ENCODE measurements around the gene ZNF423.

ZNF423 gene

DNA sequence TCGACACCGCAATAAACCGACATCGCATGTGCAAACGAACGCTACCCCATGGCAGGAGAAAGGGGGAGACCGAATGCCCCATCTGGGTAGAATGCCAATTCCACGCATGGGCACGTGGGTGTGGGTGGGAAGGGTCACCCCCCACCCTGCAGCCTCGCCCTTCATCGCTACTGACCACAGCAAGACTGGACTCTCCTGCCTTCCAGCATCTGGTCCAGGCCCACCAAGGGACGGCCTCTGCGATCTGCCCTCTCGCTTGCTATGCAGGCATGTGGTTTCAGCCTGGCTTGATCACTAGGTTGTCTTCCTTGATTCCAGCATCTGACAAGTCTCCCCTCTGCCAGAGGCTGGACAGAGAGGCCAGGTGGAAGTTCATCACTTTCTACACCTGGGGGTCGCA lies 323.0 kb downstream of the ZNF423 start:
- DNase-seq (ENCODE audit: low spot score), result no peak

- DNase-seq (ENCODE audit: low spot score), result peak; percentile 68
These were observed 323.7 kb downstream of the ZNF423 start for GRCh38 chr16:49531931-49532840.

DNA sequence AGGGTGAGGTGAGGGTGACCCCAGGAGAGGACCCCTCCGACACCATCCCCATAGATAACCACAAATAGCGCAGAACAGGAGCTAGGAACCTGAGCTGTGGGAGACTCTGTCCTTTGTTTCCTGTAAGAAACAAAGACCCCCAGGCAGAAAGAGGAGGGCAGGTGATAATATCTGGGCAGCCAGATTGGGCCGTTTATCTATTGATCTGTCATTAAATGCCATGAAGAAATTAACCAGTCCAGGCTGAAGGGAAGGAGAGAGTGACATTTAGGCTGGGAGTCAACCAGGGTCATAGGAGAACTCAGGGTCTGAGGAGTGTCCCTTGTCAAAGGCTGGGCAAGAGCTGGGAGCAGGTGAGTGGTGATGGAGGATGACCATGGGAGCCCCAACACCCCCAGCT lies 324.5 kb downstream of the ZNF423 start:
- peak; percentile 35 for DNase-seq (ENCODE audit: low spot score)

GRCh38 chr16:49530427-49530970 lies 325.4 kb downstream of the ZNF423 start:
- DNase-seq (ENCODE audit: low spot score), result no peak

- DNase-seq (ENCODE audit: low spot score), result no peak
These were observed 326.4 kb downstream of the ZNF423 start for GRCh38 chr16:49529411-49530045.

DNA sequence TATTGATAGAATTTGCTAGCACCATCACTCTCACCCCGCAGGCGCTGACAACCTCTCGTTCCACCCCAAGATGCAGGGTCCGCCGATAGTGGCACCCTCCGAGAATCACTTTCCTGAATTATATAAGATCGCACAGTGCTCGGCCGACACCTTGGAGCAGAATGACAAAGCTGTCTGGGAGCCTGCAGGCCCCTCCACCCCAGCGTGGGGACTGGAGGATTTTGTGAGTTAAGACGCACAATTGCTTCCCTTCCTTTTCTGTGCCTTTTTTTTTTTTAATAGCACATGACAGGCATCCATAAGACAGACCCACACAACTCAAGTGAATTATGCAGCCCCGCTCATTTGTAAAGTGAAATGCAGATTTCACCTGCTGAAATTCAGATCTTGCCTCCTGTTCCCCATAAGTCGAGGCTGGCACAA lies 327.0 kb downstream of the ZNF423 start:
- no peak for DNase-seq (ENCODE audit: low spot score)

DNA sequence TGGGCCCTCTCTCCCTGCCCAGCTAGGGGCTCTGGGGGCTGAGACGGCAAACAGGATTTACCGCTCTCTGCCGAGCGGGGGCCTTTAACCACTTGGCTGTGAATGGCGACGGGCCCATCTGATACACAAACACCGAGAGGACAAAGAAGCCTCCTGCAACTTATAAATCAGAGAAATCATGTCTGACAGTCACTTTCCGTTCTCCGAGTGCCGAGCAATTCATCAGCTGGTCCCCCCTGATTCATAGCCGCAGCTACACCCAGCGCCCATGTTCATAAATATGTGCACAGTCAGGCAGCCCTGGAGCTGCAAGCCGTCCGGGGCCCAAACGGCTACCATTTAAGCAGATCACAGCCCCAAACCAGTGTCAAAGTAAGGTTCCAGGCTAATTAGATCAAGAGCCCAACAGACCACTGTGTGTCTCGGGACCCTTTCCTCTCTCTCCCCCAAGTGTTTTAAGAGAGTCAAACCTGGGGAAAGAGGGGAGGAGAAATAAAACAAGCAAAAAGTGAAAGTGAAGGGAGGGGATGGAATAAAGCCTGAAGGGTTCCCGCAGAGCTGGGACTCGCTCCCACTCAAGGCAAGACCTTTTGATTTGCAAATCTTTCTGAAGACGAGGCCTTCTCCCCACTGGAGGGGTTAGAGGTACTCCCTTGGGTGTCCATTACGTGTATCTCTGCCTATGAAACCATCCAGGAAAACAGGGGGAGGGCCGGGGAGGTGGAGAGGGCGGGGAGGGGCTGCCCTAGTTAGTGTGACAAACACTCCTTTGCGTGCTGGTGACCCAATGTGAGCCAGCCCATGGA lies 327.6 kb downstream of the ZNF423 start:
- peak; percentile 69 for DNase-seq (ENCODE audit: low spot score)

GRCh38 chr16:49527611-49528010 lies 328.3 kb downstream of the ZNF423 start:
- DNase-seq (ENCODE audit: low spot score), result no peak

- no peak for DNase-seq (ENCODE audit: low spot score)
These were observed 329.0 kb downstream of the ZNF423 start for GRCh38 chr16:49526860-49527365.

DNA sequence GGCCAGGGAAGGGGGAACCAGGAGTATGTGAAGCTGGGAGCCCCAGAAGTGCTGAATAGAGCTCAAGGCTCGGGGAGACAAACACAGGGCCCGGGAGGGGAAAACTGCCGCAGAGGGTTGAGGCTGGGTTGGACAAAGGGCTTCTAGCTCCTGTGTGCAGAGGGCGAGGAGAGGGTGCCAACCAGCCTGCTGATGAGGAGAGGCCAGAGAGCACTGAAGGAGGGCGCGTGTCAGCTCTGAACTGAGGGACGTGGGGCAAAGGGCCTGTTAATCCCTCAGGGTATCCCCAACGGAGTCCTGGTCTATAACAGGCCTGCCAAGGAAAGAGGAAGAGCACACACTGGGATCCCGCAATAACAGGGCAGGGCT lies 331.0 kb downstream of the ZNF423 start:
- DNase-seq (ENCODE audit: low spot score), result no peak

GRCh38 chr16:49524216-49524946 lies 331.5 kb downstream of the ZNF423 start:
- no peak for DNase-seq (ENCODE audit: low spot score)

DNA sequence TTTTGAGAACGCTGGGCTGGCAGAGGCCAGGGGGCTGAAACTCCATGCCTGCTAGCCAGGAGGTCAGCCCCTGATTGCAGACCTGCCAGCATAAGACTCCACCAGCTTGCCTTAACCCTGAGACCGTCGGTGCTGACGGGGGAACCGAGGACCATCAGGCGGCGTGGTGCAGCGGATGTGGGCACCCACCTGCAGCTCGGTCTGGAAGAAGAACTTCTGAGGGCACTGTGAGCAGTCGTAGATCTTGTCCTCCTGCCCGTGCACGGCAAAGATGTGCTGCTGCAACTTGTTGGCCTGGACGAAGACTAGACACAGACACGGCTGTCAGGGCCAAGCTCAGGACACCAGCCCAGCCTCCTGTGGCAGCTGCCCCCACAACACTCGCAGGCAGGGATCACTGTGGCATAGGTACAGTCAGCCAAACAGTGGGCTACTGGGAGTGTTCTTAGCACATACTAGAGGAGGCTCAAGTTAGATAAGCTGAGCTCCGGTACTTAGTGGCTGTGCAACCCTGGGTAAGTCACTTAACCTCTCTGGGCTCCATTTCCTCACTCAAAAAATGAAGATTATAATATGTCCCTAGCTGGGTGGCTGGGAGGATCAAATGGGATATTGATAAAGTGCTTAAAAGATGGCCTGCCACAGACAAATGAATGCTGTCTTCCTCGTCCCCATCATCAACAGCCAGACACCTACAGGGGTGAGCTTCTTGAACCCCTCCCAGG lies 332.3 kb downstream of the ZNF423 start:
- DNase-seq (ENCODE audit: low spot score), result no peak

DNA sequence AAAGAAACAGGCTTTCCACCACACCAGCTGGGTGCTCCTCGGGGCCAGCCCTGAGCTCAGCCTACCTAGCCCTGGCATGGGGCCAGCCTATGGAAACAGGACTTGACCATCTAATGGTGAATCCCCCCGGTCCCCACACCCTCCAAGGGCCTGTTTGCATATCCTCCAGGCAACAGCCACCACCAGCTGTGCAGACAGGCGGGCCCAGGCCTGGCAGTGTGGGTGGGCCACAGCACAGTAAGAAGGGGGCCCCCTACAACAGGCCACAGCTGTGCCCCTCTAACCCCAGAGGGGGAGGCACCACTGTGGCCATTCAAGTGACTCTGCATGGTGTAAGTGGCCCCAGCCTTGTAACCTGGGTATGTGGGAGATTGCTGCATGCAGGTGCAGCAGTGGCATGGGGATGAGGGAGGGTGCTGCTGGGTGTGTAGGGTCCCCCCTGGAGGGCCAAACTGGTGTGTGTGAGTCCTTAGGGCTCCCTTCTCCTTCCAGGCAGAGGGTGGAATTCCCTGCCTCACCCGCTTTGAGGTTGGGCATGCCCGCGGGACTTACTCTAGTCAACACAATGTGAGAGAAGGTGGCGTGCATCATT lies 334.1 kb downstream of the ZNF423 start:
- DNase-seq (ENCODE audit: low spot score), result no peak

- DNase-seq (ENCODE audit: low spot score), result no peak
These were observed 335.3 kb downstream of the ZNF423 start for GRCh38 chr16:49520492-49521038.

DNA sequence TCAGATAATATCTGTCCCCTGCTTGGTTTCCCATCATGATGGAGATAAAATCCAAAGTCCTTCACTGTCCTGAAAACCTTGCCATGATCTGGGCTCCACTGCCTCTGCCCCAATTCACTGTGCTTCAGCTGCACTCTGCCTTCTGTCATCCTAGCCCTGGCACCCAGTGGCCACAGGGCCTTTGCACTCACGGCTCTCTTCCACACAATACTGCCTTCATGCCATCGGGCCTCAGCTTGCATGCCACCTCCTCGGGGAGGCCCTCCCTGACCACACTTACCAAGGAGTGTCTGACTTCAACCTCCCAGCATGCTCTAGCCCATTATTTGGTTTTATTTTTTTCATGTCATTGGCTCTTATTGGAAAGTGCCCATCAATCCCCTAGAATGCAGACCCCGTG lies 336.2 kb downstream of the ZNF423 start:
- DNase-seq (ENCODE audit: low spot score), result no peak

- no peak for DNase-seq (ENCODE audit: low spot score)
These were observed 336.8 kb downstream of the ZNF423 start for GRCh38 chr16:49519008-49519656.

DNA sequence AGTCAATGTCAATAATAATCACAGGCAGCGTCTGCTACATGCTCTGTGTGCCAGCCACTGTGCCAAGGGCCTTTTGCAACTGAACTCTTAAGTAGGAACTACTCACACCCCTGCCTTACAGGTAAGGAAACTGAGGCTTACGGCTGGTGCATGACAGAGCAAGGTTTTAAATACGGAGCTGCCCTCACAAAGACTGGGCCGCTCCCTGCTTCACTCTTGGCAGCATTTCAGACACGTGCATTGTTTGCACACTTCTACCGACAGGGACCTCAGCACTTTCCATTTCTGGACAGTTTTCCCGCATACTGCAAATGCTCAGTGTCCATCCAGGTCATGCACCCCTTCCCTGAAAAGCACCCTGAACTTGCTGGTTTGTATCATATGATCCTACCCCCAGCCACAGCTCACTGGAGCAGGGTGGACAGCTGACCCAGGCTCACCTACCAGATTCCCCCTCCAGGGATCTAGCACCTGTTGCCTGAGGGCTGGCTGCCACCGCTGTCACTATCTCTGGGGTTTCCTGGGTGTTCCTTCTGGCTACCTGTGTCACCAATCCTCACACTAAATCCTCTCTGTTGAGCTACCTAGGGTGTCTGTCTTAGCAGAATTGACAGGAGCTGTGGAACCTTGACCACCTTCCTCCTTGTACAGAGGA lies 339.4 kb downstream of the ZNF423 start:
- DNase-seq (ENCODE audit: low spot score), result no peak

GRCh38 chr16:49515861-49516260 lies 340.1 kb downstream of the ZNF423 start:
- no peak for DNase-seq (ENCODE audit: low spot score)

Measured in SK-N-DZ (cell line).